Hindlimb muscle (tissue), 1 donor: ENCODE data around the gene ZNF316. TPM values are rescaled to one million over a fixed set of nuclear protein-coding genes. Genes with fewer than 3 reads are reported as not detected.

ENCODE experiments used
- DNase-seq: peaks from one replicate; pipeline ENCODE4 v3.0.0-alpha.2; 2013
- polyA plus RNA-seq: library from polyadenylated mRNA; unstranded; fragments of 120-200 nt; gene quantifications from one replicate; pipeline ENCODE4 v1.2.1, GENCODE V29; 2013; ENCODE audit not compliant: insufficient read length

The ZNF316 gene
- polyA plus RNA-seq: 31.3 TPM

DNA sequence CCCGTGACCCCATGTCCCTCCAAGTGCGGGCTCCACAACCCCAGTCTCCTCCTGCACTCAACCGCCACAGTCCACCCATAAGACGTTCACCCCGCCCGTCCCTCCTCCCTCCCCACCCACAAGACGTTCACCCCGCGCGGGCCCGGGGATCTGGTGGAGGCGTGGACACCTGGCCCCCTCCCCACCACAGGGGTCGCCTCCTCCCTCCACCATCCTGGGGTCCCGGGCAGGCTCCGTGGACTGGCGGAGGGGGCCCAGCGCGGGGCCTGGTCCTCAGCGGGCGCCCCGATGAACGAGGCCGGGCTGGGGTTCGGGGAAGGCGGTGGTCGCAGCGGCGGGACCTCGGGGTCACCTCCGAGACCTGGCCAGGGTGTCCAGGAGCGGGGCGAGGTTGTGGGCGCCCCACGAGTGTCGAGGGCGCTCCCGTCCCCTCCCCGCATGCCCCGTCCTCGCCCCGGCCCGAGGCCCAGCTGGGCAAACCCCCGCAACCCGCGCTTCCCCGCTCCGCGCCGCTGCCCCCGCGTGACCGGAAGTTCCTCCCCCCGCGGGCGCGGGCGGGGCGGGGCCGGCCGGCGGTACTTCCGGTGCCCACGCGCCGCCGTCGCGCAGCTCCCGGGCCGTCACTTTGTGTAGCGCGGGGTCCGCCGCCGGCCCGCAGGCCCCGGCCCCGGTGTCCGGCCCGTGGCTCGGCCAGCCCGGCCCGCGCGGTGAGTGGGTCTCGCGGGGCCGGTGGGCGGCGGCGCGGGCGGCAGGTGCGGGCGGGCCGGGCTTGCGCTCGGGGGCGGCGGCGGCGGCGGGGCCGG is at the start of gene ZNF316:
Gene ZNF316, plus strand, starts transcription at position 578 of the 803 bp plus-strand sequence. CDS start 5,092 bp downstream, outside the sequence.
- DNase-seq: peak; percentile 71

DNA sequence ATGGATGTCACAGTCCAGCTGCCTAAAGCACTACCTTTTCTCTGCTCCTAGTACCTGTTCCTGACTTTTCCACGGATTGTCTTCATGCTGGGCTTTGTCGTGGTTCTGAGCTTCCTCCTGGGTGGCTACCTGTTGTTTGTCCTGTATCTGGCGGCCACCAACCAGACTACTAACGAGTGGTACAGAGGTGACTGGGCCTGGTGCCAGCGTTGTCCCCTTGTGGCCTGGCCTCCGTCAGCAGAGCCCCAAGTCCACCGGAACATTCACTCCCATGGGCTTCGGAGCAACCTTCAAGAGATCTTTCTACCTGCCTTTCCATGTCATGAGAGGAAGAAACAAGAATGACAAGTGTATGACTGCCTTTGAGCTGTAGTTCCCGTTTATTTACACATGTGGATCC is 48.6 kb upstream of the ZNF316 start:
- DNase-seq: no peak

DNA sequence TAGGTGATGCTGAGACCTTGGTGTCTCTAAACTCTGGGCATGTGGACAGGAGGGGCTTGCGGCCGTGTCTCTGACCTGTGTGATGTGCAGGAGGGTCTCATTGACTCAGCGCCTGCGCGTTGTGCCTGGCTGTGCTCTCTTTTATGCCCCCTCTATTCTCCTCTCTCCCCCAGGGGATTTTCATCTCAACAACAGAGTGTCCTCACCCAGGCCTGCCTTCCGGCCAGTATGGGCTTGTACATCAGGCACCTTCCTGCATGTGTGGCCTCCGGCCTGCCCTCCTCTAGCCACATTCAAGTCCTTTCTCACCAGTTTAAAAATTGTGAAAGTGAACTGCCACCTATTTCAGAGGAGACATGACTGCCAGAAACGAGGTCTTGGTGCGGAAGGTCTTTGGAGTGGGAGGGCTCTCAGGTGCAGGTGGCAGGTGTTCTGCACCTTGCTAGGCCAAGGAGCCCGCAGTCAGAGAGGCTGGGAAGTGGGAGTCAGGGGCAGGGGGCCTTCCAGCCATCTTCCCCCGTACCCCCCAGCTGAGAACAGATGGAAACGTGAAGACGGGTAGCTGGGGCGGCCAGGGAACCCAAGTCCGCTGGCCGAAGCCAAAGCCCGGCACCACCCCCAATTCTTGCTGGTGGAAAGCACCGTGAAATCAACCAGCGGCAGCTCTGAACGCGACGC is 47.8 kb upstream of the ZNF316 start:
- DNase-seq: no peak

- DNase-seq: peak; percentile 93
Observed at GRCh38 chr7:6589829-6590644, 47.1 kb upstream of the ZNF316 start, which contains the start of gene INTS15. Gene INTS15 (plus strand): TSS chr7:6590021. CDS start chr7:6590284, 263 bp downstream.

- DNase-seq: no peak
Observed at GRCh38 chr7:6590645-6591110, 46.4 kb upstream of the ZNF316 start.

DNA sequence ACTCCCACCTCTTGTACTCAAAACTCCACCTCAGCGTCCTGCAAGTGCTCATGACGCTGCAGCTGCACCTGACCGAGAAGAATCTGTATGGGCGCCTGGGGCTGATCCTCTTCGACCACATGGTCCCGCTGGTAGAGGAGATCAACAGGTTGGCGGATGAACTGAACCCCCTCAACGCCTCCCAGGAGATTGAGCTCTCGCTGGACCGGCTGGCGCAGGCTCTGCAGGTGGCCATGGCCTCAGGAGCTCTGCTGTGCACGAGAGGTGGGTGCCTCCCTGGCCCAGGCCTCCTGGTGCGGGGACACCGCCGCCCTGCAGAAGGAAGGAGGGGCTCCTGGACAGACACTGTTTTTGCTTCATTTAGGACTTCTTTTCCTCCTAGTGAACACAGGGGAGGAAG is 37.0 kb upstream of the ZNF316 start:
- no peak for DNase-seq

- no peak for DNase-seq
Observed at GRCh38 chr7:6604458-6604857, 32.7 kb upstream of the ZNF316 start.

- no peak for DNase-seq
Observed at GRCh38 chr7:6606866-6607583, 30.1 kb upstream of the ZNF316 start.

- no peak for DNase-seq
Observed at GRCh38 chr7:6607651-6608051, 29.5 kb upstream of the ZNF316 start.

GRCh38 chr7:6608081-6608480 is 29.0 kb upstream of the ZNF316 start:
- DNase-seq: no peak

DNA sequence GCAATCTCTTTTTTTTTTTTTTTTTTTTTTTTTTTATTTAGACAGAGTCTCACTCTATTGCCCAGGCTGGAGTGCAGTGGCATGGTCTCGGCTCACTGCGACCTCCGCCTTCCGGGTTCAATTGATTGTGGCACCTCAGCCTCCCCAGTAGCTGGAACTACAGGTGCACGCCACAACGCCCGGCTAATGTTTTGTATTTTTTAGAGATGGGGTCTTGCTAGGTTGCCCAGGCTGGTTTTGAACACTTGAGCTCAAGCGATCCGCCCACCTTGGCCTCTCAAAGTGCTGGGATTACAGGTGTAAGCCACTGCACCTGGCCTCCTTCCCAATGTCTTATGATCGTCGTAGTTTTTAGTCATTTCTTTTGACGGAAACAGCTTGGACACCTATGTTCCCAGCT is 28.3 kb upstream of the ZNF316 start:
- no peak for DNase-seq

GRCh38 chr7:6612819-6613218 is 24.3 kb upstream of the ZNF316 start:
- DNase-seq: no peak

- no peak for DNase-seq
Observed at GRCh38 chr7:6613706-6614105, 23.4 kb upstream of the ZNF316 start.

DNA sequence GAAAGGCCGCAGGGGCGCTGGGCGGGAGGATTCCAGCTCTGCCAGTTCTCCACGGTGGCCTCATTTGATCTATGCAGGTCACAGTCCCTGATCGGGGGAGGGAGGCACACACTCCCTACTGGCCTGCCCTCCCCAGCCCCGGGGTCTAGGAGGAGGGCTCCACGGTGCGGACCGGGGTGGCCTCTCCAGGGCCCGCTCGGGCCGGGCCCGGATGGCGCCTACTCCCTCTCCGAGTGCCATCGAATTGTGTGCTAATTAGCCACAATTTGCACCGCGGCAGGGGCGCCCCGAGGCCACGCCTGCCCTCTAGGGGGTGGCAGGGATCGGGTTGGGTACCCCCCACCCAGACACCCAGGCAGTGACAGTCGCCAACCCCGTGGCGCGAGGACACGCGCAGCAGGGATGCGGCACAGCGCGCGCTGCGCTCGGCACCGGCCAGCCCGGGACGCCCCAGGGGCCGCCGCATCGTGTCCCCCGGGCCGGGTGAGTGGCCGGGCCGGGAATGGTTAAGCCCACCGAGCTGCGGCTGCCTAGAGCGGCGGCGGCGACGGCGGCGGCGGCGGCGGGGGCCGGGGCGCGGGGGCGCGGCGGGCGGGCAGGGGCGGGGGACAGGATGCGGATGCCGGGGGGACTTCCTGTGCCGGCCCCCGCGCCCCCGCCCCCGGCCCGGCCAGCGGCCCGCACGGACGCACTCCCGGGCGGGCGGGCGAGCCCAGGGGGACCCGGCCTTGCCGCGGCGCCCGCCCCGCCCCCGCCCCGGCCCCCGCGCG is 22.0 kb upstream of the ZNF316 start, which contains the start of gene ZNF853:
Gene ZNF853, plus strand, starts transcription at position 658 of the 770 bp plus-strand sequence. CDS start 565 bp downstream, outside the sequence.
- no peak for DNase-seq

GRCh38 chr7:6615723-6616555 is 21.2 kb upstream of the ZNF316 start:
- DNase-seq: no peak

DNA sequence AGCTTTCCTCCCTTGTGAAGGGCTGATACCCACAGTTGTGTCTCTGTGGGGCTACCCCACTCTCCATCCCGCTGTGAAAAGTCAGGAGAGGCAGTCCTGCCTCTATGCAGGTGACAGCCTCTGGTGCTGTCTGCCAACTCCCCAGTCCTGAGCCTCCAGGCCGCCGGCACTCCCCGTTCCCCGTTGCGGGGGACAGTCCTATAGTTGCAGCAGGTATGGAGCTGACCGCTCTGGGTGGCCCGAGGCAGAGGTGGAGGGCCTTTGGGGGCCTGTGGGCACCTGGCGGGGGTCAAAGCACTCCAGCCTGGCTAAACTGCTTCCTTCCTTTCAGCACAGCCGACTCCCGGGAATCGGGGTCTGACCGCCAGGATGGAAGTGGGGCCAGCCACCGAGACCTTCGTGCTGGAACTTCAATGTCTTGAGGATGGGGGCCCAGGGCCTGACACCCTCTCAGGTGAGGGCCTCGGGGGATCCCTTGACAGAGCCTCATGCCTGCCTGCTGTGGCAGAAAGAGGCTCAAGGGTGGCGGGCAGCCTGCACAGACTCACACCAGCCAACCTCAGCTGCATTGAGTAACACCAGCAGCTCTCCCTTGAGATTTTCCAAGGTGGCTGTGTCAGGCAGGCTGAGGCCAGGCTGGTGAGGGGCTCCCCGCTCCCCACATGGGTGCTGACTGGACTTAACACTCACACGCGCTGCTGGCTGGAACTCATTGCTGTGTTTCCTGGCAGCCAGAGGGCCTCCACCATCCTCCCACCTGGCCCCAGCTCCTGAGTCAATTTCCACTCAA is 20.1 kb upstream of the ZNF316 start:
- DNase-seq: no peak

- no peak for DNase-seq
Observed at GRCh38 chr7:6618621-6619020, 18.5 kb upstream of the ZNF316 start.

DNA sequence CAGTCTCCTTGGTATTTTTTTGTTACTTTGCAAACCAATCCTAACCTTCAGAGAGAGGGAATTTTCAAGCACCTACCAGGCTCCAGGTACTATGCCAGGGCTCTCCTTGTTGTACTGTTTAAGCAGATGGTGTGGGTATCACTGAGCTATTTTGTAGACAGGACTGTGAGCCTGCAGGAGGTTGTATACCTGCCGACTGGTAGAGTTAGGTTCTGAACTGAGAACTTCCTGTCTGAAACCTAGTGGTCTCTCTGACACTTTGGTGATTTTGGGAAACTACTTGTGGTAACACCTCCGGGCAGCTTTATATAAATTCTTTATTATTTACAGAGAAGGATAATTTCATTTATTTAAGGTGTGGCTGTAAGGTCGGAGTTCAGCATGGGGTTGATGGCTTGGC is 17.2 kb upstream of the ZNF316 start:
- DNase-seq: no peak
